ENCODE data around the gene ATP5PB.

ATP5PB gene

GRCh38 chr1:111446967-111447892, 2.0 kb upstream of the ATP5PB start:
- no peak for DNase-seq (ENCODE audit: low spot score)

- peak; percentile 73 for DNase-seq (ENCODE audit: low spot score)
Observed at GRCh38 chr1:111448482-111448917, 764 bp upstream of the ATP5PB start.

GRCh38 chr1:111449703-111450017, 396 bp downstream of the ATP5PB start:
- DNase-seq (ENCODE audit: low spot score): no peak

DNA sequence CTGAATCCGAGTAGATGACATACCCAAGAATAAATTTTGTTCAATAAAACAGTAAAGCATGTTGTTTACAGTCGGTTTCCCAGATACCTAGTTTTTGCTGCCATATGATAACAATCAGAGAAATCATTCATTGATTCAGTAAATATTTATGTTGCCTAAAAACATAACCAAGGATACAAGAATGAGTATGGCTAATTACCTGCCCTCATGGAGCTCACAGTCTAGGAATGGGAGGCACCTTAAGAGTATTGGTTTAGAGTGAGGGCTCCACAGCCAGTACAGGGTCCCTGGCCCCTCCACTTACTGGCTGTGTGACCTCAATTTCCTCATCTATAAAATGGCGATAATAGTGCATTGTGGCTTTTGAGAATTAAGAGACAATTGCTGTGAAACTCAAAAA, 921 bp downstream of the ATP5PB start:
- DNase-seq (ENCODE audit: low spot score): no peak

DNA sequence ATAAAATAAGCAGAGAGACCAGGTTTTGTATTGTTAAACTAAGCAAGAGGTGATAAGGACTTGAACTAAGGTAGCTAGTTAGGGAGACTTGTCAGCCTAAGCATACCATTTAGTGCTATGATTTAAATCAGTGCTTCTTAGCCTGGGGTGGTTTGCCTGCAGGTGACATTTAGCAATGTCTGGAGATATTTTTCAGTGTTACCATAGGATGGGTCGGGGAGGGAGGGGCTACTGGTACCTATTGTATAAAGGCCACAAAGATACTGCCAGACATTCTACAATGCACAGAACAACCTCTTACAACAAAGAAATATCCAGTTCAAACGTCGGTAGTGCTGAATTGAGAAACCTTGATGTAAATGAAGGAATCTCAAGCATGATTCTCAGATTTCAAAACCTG, 3.3 kb downstream of the ATP5PB start:
- no peak for DNase-seq (ENCODE audit: low spot score)

DNA sequence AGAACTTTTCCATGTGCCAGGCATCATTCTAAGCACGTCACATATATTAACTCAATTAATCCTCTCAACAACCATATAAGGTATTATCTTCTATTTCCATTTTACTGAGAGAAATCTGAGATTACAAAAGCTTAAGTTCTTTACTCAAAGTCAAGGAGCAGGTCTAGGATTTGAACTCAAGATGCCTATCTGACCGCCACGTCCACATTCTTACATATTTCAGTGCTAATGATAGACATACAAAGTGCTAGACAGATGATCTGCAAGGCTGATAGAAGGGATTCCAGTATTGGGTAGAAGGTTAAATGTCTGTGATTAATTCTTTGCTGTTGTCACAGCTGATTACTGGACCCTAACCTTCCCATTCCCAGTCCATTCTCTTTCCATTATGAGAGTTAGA, 4.4 kb downstream of the ATP5PB start:
- DNase-seq (ENCODE audit: low spot score): no peak

- no peak for DNase-seq (ENCODE audit: low spot score)
Observed at GRCh38 chr1:111454859-111455641, 5.8 kb downstream of the ATP5PB start.

- no peak for DNase-seq (ENCODE audit: low spot score)
Observed at GRCh38 chr1:111455642-111456031, 6.4 kb downstream of the ATP5PB start.

DNA sequence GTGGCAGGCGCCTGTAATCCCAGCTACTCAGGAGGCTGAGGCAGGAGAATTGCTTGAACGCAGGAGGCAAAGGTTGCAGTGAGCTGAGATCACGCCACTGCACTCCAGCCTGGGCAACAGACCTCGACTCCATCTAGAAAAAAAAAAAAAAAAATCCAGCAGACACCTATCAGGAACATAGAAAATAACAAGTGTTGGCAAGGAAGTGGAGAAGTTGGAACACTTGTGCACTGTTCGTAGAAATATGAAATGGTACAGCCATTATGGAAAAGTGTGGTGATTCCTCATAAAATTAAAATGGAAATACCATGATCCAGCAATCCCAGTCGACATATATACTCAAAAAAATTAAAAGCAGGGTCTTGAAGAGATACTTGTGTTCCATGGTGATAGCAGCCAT, 12.5 kb downstream of the ATP5PB start:
- DNase-seq (ENCODE audit: low spot score): no peak

GRCh38 chr1:111462370-111463028, 13.2 kb downstream of the ATP5PB start:
- DNase-seq (ENCODE audit: low spot score): no peak

DNA sequence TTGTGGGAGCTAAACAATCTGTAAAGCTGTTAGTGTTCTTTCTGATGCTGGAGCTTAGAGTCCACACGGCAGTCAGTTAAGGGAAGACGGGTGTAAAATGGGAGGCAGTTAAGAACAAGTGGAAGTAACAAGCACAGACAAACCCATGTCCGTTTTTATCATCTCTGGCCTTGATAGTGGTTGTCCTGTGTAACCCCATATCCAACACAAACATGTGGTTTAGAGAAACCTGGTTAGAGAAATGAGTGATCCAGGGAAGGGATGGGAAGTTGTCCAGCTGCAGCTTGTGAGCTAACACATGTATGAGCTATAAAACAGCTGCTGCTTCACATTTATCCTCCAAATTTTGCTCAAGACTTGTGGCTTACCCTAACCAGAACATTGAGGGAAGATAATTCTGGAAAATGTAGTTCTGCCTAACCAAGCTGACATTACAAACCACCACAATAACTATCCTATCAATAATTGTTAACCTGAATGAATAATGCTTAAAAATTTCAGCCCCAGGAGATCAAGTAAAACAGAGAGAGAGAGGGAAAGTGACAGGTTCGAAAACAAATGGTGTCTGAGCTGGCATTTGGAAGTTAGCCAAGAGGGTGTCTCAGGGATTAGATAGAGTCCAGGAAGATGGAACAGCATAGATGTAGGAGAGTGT, 13.9 kb downstream of the ATP5PB start:
- DNase-seq (ENCODE audit: low spot score): peak; percentile 50

DNA sequence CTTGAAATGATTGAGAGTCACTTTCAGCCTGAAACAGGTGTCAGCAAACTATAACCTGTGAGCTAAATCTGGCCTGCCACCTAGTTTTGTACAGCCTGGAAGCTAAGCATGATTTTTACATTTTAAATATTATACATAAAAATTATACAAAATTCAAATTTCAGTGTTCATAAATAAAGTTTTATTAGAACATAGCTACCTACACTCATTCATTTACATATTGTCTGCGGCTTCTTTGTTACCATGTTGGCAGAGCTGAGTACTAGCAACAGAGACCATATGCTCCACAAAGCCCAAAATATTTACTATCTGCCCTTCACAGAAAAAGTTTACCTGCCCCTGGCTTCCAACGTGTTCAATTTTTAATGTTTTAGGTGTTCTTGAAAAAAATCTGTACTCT, 16.5 kb downstream of the ATP5PB start:
- no peak for DNase-seq (ENCODE audit: low spot score)

DNA sequence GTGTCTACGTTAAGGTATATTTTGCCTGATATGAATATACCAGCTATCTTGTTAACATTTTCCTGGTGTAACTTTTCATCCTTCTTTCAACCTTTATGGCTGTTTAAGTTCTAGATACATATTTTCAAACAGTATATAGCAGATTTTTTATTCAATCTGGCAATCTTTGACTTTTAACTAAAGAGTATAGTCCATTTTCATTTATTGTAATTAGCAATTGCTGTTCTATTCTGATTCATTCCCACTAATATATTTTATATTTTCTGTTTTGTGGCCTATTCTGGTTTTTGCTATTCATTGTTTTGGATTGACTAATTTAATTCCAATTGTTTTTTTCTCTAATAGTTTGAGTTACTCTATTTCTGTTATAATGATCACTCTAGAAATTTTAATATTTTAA, 17.2 kb downstream of the ATP5PB start:
- DNase-seq (ENCODE audit: low spot score): no peak

GRCh38 chr1:111467865-111468716, 18.8 kb downstream of the ATP5PB start:
- no peak for DNase-seq (ENCODE audit: low spot score)

DNA sequence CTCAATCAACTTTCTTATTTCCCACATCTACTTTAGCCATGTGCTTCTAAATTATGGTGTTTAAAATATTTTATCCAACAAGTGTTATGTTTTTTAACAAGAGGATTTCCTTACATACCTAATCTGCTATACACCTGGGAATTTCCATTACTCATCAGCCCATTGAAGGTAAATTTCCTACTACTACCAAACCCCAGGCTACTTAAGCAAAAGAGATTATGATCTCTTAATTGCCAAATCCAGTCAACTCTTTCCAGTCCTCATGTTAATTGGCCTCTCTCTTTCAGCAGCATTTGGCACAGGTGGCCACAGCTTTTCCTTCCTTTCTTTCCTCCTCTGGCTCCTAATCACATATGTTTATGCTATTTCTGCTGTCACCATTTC, 19.4 kb downstream of the ATP5PB start:
- DNase-seq (ENCODE audit: low spot score): no peak

DNA sequence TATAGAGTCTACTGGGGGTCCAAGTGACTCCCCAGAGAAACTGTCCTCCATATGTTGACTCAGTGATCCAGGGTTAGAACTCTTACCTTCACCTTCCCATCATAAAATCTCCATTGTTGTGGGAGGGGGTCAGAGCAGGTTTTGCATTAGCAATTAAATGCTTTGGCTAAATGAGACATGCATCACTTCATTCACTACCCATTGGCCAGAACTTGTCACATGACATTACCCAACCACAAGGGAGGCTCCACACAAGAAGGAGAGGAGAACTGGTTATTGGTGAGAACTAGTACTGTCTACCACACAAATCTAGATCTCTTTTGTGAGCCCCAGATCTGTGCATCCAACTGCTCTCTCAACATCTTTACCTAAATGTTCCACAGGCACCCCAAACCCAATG, 20.3 kb downstream of the ATP5PB start:
- DNase-seq (ENCODE audit: low spot score): no peak

DNA sequence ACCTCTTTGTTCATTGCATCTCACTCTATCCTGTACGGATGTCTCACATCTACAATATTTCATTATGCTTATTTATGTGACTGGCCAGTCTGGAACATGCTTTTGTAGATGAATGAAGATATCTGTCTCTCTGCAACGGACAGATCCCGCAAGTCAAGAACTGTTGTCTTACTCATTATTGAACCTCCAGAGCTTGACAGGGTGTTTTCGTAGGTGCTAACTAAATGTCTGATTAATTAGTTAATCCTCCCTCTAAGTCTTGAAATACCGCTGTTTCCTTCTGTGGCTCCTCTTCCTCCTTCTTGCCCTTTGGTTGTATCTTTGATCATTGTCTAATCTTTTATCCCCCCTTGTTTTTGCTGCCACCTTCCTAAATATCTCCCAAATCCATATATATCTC, 21.3 kb downstream of the ATP5PB start:
- DNase-seq (ENCODE audit: low spot score): no peak

- DNase-seq (ENCODE audit: low spot score): no peak
Observed at GRCh38 chr1:111471012-111471411, 21.7 kb downstream of the ATP5PB start.

GRCh38 chr1:111471538-111471937, 22.3 kb downstream of the ATP5PB start:
- no peak for DNase-seq (ENCODE audit: low spot score)

- DNase-seq (ENCODE audit: low spot score): no peak
Observed at GRCh38 chr1:111474106-111474505, 24.8 kb downstream of the ATP5PB start.

DNA sequence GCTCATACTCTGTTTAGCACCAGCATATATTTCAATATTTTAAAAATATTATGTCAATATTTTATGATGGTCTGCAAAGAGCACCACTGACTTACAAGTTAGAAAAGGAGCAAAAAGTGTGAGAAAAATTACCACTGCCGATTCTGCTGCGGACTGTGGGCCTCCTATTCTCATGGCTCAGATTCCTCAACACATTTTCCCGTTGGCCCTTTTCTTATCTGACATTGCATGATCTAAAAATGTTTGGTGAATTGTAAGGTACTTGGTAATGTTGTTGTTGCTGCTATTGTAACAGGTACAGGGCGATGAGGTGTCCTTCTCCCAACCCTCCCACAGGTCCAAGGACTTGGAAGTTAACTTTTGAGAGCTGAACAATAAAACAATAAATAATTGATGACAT, 25.3 kb downstream of the ATP5PB start:
- DNase-seq (ENCODE audit: low spot score): no peak
